Tibial nerve (tissue), 3 donors: ENCODE results near the gene PRICKLE2.

Experiments
- CTCF ChIP-seq, 5 experiments: fragments of 200-600 bp in 3 of 5; fragments of 450-650 bp in 2 of 5; sonication (generic) in 3 of 5; IDR thresholded peaks; one replicate each; pipeline ENCODE4 v1.5.1; 2016 to 2019; ENCODE audit warnings: antibody characterized with exemption in 5 of 5, mild to moderate bottlenecking in 3 of 5, moderate library complexity in 2 of 5
- POLR2A ChIP-seq, 2 donors: fragments of 450-650 bp; IDR thresholded peaks; one replicate each; pipeline ENCODE4 v1.6.1; 2017; ENCODE audit warnings: antibody characterized with exemption in 2 of 2, mild to moderate bottlenecking in 2 of 2, moderate library complexity in 2 of 2

DNA sequence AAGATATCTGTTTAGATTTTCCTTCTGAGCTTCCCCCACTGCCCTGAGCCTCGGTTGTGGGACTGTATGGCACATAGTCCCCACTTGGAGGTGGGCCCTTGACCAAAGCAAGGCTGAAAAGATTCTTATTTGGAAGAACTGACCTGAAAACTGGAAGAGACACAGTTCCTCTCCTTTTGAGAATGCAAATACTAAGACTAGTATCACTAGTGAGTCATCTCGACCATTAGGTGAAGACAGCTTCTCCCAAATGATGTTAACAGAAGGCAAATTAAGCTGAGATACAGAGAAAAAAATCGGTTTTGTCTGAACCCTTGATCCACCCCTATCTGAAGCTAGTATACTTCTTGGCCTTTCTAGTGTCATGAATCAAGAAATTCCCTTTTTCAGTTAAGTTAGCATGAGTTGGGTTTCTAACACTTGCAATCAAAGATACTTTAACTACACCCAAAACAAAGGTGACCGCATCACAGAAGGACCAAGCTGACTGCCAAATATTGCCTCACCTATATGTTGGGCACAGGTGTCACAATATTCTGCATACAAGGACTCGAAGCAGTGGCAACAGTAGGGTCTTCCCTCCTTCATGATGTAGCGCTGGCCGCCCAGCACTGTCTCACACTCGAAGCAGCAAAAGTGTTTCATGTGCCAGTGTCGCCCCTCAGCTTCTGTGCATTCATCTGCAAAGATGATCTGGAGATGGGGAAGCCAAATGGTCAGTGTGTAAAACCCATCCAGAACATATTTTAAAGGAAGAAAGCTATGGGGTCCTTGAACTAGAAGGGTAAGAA lies 72.4 kb downstream of the PRICKLE2 start:
- TF ChIP-seq POLR2A (IDR thresholded peaks at IDR 0.05) (no peak), CTCF (IDR thresholded peaks at IDR 0.05) (no peak)
